CD14-positive monocyte (primary cell): Measurements from ENCODE around the gene EFNA1. TPM values are rescaled to one million over a fixed set of nuclear protein-coding genes. Genes with fewer than 3 reads are reported as not detected.
A peak's percentile ranks its signal among the peaks of the same experiment; 100 is the strongest.

ENCODE experiments used
- DNase-seq, 3 donors: peaks; one replicate each; pipeline ENCODE4 v3.0.0-alpha.2; 2011 to 2022
- H2AFZ ChIP-seq: 2 replicates; pipeline ENCODE4 v1.6.0; 2012; ENCODE audit warnings: mild to moderate bottlenecking, low read depth, low read length, inconsistent platforms; ENCODE audit not compliant: insufficient read depth, poor library complexity, severe bottlenecking
- H3K27ac ChIP-seq, 2 donors: 1 replicate in 1 of 2; 2 replicates in 1 of 2; pipeline ENCODE4 v1.5.1; 2012 to 2013; ENCODE audit warnings: low read length in 2 of 2, control low read depth in 1 of 2, inconsistent platforms in 1 of 2, low read depth in 1 of 2, mild to moderate bottlenecking in 1 of 2
- H3K27me3 ChIP-seq, 2 donors: one replicate each; pipeline versions ENCODE4 v1.6.0 to v1.6.1; 2011 to 2013; ENCODE audit warnings: low read length in 2 of 2; ENCODE audit not compliant: control insufficient read depth in 2 of 2, insufficient read depth in 2 of 2
- H3K36me3 ChIP-seq, 2 donors: replicated peaks in 1 of 2; 1 replicate in 1 of 2; 2 replicates in 1 of 2; pipeline versions ENCODE4 v1.5.1 to v1.6.1; 2012 to 2013; ENCODE audit warnings: low read length in 2 of 2, control low read depth in 1 of 2, inconsistent platforms in 1 of 2, mild to moderate bottlenecking in 1 of 2; ENCODE audit not compliant: insufficient read depth in 2 of 2, control insufficient read depth in 1 of 2
- H3K4me1 ChIP-seq, 2 donors: 1 replicate in 1 of 2; 2 replicates in 1 of 2; pipeline versions ENCODE4 v1.5.1 to v1.6.1; 2012 to 2013; ENCODE audit warnings: low read length in 2 of 2, control low read depth in 1 of 2, inconsistent platforms in 1 of 2, mild to moderate bottlenecking in 1 of 2, moderate library complexity in 1 of 2; ENCODE audit not compliant: insufficient read depth in 2 of 2, control insufficient read depth in 1 of 2
- H3K4me2 ChIP-seq: replicated peaks from 2 replicates; pipeline ENCODE3; 2012; ENCODE audit warnings: low read length, moderate library complexity, mild to moderate bottlenecking; ENCODE audit not compliant: poor library complexity, severe bottlenecking; ENCODE audit errors: extremely low read depth
- H3K4me3 ChIP-seq, 3 experiments: fragments of 200-600 bp in 1 of 3; sonication (generic) in 1 of 3; replicated peaks in 1 of 3; 1 replicate in 2 of 3; 2 replicates in 1 of 3; pipeline ENCODE4 v1.5.1; 2011 to 2013; ENCODE audit warnings: low read length in 3 of 3, mild to moderate bottlenecking in 3 of 3, control low read depth in 2 of 3, low read depth in 2 of 3, inconsistent platforms in 1 of 3, moderate library complexity in 1 of 3
- H3K79me2 ChIP-seq: 2 replicates; pipeline ENCODE4 v1.6.0; 2012; ENCODE audit warnings: mild to moderate bottlenecking, control low read depth, inconsistent platforms, low read length, moderate library complexity; ENCODE audit not compliant: insufficient read depth
- H3K9ac ChIP-seq: 2 replicates; pipeline ENCODE4 v1.6.0; 2017; ENCODE audit warnings: low read length, mild to moderate bottlenecking; ENCODE audit not compliant: insufficient read depth, poor library complexity, severe bottlenecking
- H3K9me3 ChIP-seq, 2 donors: replicated peaks in 1 of 2; 1 replicate in 1 of 2; 2 replicates in 1 of 2; pipeline versions ENCODE4 v1.5.1 to v1.6.1; 2012 to 2013; ENCODE audit warnings: low read length in 2 of 2, control low read depth in 1 of 2; ENCODE audit not compliant: control insufficient read depth in 1 of 2, insufficient read depth in 1 of 2
- H4K20me1 ChIP-seq: 2 replicates; pipeline ENCODE4 v1.6.0; 2012; ENCODE audit warnings: mild to moderate bottlenecking, low read length, control low read depth, moderate library complexity; ENCODE audit not compliant: insufficient read depth
- H3K27ac Mint-ChIP-seq, 7 donors: one replicate each; pipeline ENCODE4 v1.8.0; 2020; ENCODE audit warnings: mild to moderate bottlenecking in 7 of 7, mixed read lengths in 7 of 7, moderate library complexity in 6 of 7, inconsistent platforms in 2 of 7
- H3K27me3 Mint-ChIP-seq, 3 donors: one replicate each; pipeline ENCODE4 v1.8.0; 2021 to 2022; ENCODE audit warnings: low read depth in 3 of 3, mild to moderate bottlenecking in 3 of 3, mixed read lengths in 3 of 3, moderate library complexity in 3 of 3, inconsistent platforms in 1 of 3
- H3K36me3 Mint-ChIP-seq, 2 donors: one replicate each; pipeline ENCODE4 v1.8.0; 2020; ENCODE audit warnings: mixed read lengths in 2 of 2, inconsistent platforms in 1 of 2, mild to moderate bottlenecking in 1 of 2
- H3K4me1 Mint-ChIP-seq: one replicate; pipeline ENCODE4 v1.8.0; 2020; ENCODE audit warnings: mild to moderate bottlenecking, mixed read lengths
- H3K4me3 Mint-ChIP-seq, 2 donors: one replicate each; pipeline ENCODE4 v1.8.0; 2020; ENCODE audit warnings: mild to moderate bottlenecking in 2 of 2, mixed read lengths in 2 of 2, moderate library complexity in 1 of 2
- H3K9me3 Mint-ChIP-seq, 7 donors: one replicate each; pipeline ENCODE4 v1.8.0; 2020 to 2022; ENCODE audit warnings: mixed read lengths in 7 of 7, mild to moderate bottlenecking in 6 of 7, moderate library complexity in 6 of 7, inconsistent platforms in 2 of 7
- WGBS: methylation state at CpG from one replicate; pipeline ENCODE4 v1.1.5; 2013; ENCODE audit warnings: missing lambda C conversion rate; ENCODE audit not compliant: insufficient coverage; 5-methylcytosine and 5-hydroxymethylcytosine counted together
- intact Hi-C, 2 donors: fragments of 100-400 bp; cut with micrococcal nuclease; formaldehyde crosslinking; loops; one replicate each; pipeline versions ENCODE4 v1.15.0 to v1.15.1; 2023
- polyA plus RNA-seq, 3 donors: library from polyadenylated mRNA; depleted of rRNA in 1 of 3; unstranded in 2 of 3; stranded (reverse) in 1 of 3; fragments of 300-500 nt in 2 of 3; fragments of >200 nt in 1 of 3; fragmentation: Illumina TruSeq in 2 of 3; gene quantifications; 1 replicate in 2 of 3; 2 replicates in 1 of 3; pipeline ENCODE4 v1.2.3, GENCODE V29; 2012 to 2021
- TF ChIP-seq, protein P1 (sequence below): fragments of 200-600 bp; IDR thresholded peaks from one replicate; pipeline ENCODE4 v1.8.0; 2022; ENCODE audit warnings: antibody characterized with exemption, mild to moderate bottlenecking

EFNA1 gene
- polyA plus RNA-seq, 3 donors: 1.2 TPM; not detected in 2

DNA sequence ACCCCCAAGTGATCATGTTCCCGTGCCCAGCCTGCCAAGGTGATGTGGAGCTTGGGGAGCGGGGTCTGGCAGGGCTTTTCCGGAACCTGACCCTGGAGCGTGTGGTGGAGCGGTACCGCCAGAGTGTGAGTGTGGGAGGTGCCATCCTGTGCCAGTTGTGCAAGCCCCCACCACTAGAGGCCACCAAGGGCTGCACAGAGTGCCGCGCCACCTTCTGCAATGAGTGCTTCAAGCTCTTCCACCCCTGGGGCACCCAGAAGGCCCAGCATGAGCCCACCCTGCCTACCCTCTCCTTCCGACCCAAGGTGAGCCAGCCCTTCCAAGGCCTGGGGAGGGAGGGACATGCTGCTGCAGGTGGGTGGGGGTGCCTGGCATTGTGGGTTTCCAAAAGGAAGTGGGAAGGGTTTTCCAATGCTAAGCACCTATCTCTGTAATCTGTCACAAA, 48.3 kb downstream of the EFNA1 start:
- peak in 1 of 3 donors; percentile 11 for DNase-seq
- H2AFZ ChIP-seq: no peak overlapping the region
- H3K79me2 ChIP-seq: peaks cover 21% of the 10 kb centered on the region
- H3K27me3 Mint-ChIP-seq: peaks cover 4 to 22% (median 21%) of the 10 kb centered on the region in 3 donors
- H3K4me1 ChIP-seq: peaks cover 42 to 52% of the 10 kb centered on the region in 2 donors
- no peaks in the 10 kb centered on the region for H3K9me3 Mint-ChIP-seq
- no peak overlapping the region for H3K9ac ChIP-seq
- H3K27ac Mint-ChIP-seq: no peak overlapping the region
- TF ChIP-seq, protein P1, sequence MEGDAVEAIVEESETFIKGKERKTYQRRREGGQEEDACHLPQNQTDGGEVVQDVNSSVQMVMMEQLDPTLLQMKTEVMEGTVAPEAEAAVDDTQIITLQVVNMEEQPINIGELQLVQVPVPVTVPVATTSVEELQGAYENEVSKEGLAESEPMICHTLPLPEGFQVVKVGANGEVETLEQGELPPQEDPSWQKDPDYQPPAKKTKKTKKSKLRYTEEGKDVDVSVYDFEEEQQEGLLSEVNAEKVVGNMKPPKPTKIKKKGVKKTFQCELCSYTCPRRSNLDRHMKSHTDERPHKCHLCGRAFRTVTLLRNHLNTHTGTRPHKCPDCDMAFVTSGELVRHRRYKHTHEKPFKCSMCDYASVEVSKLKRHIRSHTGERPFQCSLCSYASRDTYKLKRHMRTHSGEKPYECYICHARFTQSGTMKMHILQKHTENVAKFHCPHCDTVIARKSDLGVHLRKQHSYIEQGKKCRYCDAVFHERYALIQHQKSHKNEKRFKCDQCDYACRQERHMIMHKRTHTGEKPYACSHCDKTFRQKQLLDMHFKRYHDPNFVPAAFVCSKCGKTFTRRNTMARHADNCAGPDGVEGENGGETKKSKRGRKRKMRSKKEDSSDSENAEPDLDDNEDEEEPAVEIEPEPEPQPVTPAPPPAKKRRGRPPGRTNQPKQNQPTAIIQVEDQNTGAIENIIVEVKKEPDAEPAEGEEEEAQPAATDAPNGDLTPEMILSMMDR: no peak
- no peak overlapping the region for H3K4me2 ChIP-seq
- H3K9me3 ChIP-seq: no peaks in the 10 kb centered on the region
- intact Hi-C loops: no loop called here
- H3K4me3 Mint-ChIP-seq: no peak overlapping the region
- H3K27me3 ChIP-seq: no peaks in the 10 kb centered on the region
- H4K20me1 ChIP-seq: no peaks in the 10 kb centered on the region
- no peak overlapping the region for H3K4me3 ChIP-seq
- WGBS: 76% methylated on average over 6 of the region's 9 CpGs
- H3K27ac ChIP-seq: no peak overlapping the region
- peaks cover 46% of the 10 kb centered on the region for H3K4me1 Mint-ChIP-seq
- H3K36me3 ChIP-seq: no peaks in the 10 kb centered on the region
- peaks cover 3 to 5% of the 10 kb centered on the region in 2 donors for H3K36me3 Mint-ChIP-seq

DNA sequence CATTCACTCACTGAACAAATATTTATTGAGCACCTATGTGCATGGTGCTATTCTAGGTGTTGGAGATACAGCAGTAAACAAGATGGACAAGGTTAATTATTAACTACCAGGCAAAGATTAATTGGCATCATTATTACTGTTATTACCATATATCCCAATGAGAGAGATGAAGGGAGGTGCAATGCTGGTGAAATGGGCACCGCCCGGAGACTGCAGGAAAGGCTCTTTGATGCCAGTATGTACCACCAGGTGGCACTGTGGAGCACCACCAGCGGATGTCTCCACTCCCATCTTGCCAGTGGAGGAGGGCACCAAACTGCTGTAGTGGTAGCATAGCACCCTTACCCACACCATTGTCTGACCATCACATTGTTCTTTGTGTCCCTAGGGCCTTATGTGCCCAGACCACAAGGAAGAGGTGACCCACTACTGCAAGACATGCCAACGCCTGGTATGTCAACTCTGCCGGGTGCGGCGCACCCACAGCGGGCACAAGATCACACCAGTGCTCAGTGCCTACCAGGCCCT, 48.9 kb downstream of the EFNA1 start:
- Histone ChIP-seq H3K4me3 (no peak overlapping the region), H3K9me3 (no peaks in the 10 kb centered on the region), H2AFZ (no peak overlapping the region), H3K27me3 (no peaks in the 10 kb centered on the region), H3K9ac (no peak overlapping the region), H3K36me3 (no peaks in the 10 kb centered on the region), H4K20me1 (no peaks in the 10 kb centered on the region), H3K4me1 (peaks cover 42 to 52% of the 10 kb centered on the region in 2 donors), H3K79me2 (peaks cover 17% of the 10 kb centered on the region), H3K4me2 (no peak overlapping the region), H3K27ac (no peak overlapping the region)
- TF ChIP-seq, protein P1: peak; percentile 92
- Mint-ChIP-seq H3K36me3 (peaks cover 0 to under 1% of the 10 kb centered on the region in 2 donors), H3K4me1 (peaks cover 48% of the 10 kb centered on the region), H3K27me3 (peaks cover 4 to 22% (median 21%) of the 10 kb centered on the region in 3 donors), H3K4me3 (no peak overlapping the region), H3K9me3 (no peaks in the 10 kb centered on the region), H3K27ac (peak overlapping the region in 1 of 7 donors; percentile 30)
- intact Hi-C loops: no loop called here
- WGBS: 63% methylated on average over 3 of the region's 8 CpGs
- peak; percentile 73 to 76 (median 73) for DNase-seq
